HL-60 (cell line): Measurements from ENCODE around the gene AHDC1.

Experiments
- DNase-seq, 2 experiments: peaks; one replicate each; pipeline ENCODE4 v3.0.0-alpha.2; 2010 to 2020; ENCODE audit warnings: low read depth in 1 of 2, low spot score in 1 of 2
- H3K27ac ChIP-seq: fragments of 250-450 bp; sonication (Bioruptor Pico); replicated peaks from 2 replicates; pipeline ENCODE4 v1.5.1; 2020; ENCODE audit warnings: mild to moderate bottlenecking, moderate library complexity
- H3K27me3 ChIP-seq: fragments of 250-450 bp; sonication (Bioruptor Pico); 2 replicates; pipeline ENCODE4 v1.5.1; 2021; ENCODE audit warnings: mild to moderate bottlenecking, moderate library complexity; ENCODE audit not compliant: insufficient read depth, poor library complexity, severe bottlenecking
- H3K4me3 ChIP-seq: replicated peaks from 2 replicates; pipeline ENCODE4 v1.5.1; 2011; ENCODE audit warnings: mild to moderate bottlenecking, control low read depth, low read length; ENCODE audit not compliant: insufficient read depth
- GABPA ChIP-seq: IDR thresholded peaks from 2 replicates; pipeline ENCODE4 v1.6.1; 2012; ENCODE audit warnings: low read depth
- POLR2AphosphoS5 ChIP-seq: IDR thresholded peaks from 2 replicates; pipeline ENCODE4 v1.6.1; 2012; ENCODE audit warnings: low read depth
- REST ChIP-seq: IDR thresholded peaks from 2 replicates; pipeline ENCODE4 v1.6.1; 2012; ENCODE audit warnings: low read depth; ENCODE audit not compliant: insufficient replicate concordance
- SPI1 ChIP-seq: IDR thresholded peaks from 2 replicates; pipeline ENCODE4 v1.6.1; 2012; ENCODE audit warnings: low read depth, mild to moderate bottlenecking, borderline replicate concordance
- TF ChIP-seq, protein P1 (sequence below): IDR thresholded peaks from one replicate; pipeline ENCODE4 v1.5.1; 2011; ENCODE audit warnings: low read length, control low read depth, inconsistent platforms; ENCODE audit not compliant: insufficient read depth

The AHDC1 gene

GRCh38 chr1:27602462-27603308, 1.3 kb downstream of the AHDC1 start:
- H3K27ac ChIP-seq: peak overlapping the region; percentile 46; the same call in 1 of the 2 replicates
- no peak for DNase-seq
- no peaks in the 10 kb centered on the region for H3K27me3 ChIP-seq
- H3K4me3 ChIP-seq: peak overlapping the region; percentile 81
- TF ChIP-seq SPI1 (no peak), POLR2AphosphoS5 (no peak), GABPA (no peak), REST (no peak)
- TF ChIP-seq, protein P1, sequence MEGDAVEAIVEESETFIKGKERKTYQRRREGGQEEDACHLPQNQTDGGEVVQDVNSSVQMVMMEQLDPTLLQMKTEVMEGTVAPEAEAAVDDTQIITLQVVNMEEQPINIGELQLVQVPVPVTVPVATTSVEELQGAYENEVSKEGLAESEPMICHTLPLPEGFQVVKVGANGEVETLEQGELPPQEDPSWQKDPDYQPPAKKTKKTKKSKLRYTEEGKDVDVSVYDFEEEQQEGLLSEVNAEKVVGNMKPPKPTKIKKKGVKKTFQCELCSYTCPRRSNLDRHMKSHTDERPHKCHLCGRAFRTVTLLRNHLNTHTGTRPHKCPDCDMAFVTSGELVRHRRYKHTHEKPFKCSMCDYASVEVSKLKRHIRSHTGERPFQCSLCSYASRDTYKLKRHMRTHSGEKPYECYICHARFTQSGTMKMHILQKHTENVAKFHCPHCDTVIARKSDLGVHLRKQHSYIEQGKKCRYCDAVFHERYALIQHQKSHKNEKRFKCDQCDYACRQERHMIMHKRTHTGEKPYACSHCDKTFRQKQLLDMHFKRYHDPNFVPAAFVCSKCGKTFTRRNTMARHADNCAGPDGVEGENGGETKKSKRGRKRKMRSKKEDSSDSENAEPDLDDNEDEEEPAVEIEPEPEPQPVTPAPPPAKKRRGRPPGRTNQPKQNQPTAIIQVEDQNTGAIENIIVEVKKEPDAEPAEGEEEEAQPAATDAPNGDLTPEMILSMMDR: no peak

DNA sequence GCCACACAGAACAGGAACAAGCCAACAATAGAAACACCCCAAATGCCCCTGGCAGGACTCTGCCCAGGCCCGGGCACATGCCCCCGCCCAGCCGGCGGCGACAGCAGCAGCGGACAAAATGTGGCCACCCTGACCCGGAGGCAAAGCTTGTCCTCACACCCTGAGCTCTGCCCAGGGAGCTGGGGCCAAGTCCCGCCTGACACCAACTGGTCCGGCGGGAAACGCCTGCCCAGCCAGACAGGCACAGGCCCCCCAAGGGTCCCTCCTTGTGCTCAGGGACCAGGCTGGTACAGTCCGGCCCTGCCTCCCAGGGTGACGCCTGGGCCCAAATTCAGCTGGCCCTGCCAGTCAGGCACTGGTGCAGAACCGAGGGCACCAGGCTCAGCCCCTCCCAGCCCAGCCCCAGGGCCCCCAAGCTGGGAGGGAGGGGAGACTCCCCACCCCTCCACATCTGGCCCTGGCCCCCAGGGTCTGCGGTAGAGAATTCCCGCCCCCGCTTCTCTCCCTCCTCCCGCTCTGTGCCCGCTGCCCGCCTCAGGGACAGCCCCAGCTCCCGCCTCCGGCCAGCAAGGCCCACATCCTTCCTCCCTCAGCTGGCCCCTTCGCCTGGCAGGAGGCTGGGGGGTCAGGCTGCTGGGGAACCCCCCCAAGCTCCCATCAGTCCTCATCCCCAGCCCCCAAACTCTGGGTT, 2.0 kb downstream of the AHDC1 start:
- Histone ChIP-seq H3K27ac (peak overlapping the region; percentile 4; the same call in 1 of the 2 replicates), H3K27me3 (no peaks in the 10 kb centered on the region), H3K4me3 (peak overlapping the region; percentile 81)
- TF ChIP-seq POLR2AphosphoS5 (0 out of 2 replicates have a peak, but pooled peaks have one; percentile 20), SPI1 (no peak), GABPA (no peak), REST (no peak)
- TF ChIP-seq, protein P1: no peak
- DNase-seq: no peak

- TF ChIP-seq, protein P1: no peak
- no peak for TF ChIP-seq REST
- TF ChIP-seq GABPA: no peak
- TF ChIP-seq SPI1: no peak
- TF ChIP-seq POLR2AphosphoS5: no peak
- DNase-seq: no peak
- Histone ChIP-seq H3K4me3 (no peak overlapping the region), H3K27ac (peak overlapping the region; percentile 4; the same call in 1 of the 2 replicates), H3K27me3 (no peaks in the 10 kb centered on the region)
Observed at GRCh38 chr1:27601321-27601770, 2.6 kb downstream of the AHDC1 start.
